BJ (cell line): ENCODE results near the gene SCT. TPM values are rescaled to one million over a fixed set of nuclear protein-coding genes. Genes with fewer than 3 reads are reported as not detected.

Experiments used
- polyA plus RNA-seq: library from polyadenylated mRNA; depleted of rRNA; stranded (reverse); fragments of >200 nt; gene quantifications from 2 replicates; pipeline ENCODE4 v1.2.3, GENCODE V29; 2011; rRNA removed

SCT gene
- polyA plus RNA-seq, 1 experiment: not detected

Other genes starting within 250 kb of the SCT start
- 0.42 and 0.86 TPM in 2 replicates for gene PKP3, start 233.0 kb downstream of the SCT start, polyA plus RNA-seq
- 21.1 and 29.2 TPM in 2 replicates for gene SIGIRR, start 212.2 kb downstream of the SCT start, polyA plus RNA-seq
- gene ANO9, start 185.2 kb downstream of the SCT start, polyA plus RNA-seq: not detected in 2 replicates
- 18.1 and 25.8 TPM in 2 replicates for gene PTDSS2, start 176.9 kb downstream of the SCT start, polyA plus RNA-seq
- 139 and 260 TPM in 2 replicates for gene RNH1, start 119.9 kb downstream of the SCT start, polyA plus RNA-seq
- gene HRAS, start 91.6 kb downstream of the SCT start, polyA plus RNA-seq: 50.3 and 90.4 TPM in 2 replicates
- 0.92 and 1.5 TPM in 2 replicates for gene LRRC56, start 89.7 kb downstream of the SCT start, polyA plus RNA-seq
- 1.6 and 2.5 TPM in 2 replicates for gene LMNTD2, start 66.4 kb downstream of the SCT start, polyA plus RNA-seq
- gene RASSF7, start 66.2 kb downstream of the SCT start, polyA plus RNA-seq: 17.3 and 25.1 TPM in 2 replicates
- gene PHRF1, start 50.7 kb downstream of the SCT start, polyA plus RNA-seq: 6.8 and 10.7 TPM in 2 replicates
- 4.2 and 6.1 TPM in 2 replicates for gene IRF7, start 11.2 kb downstream of the SCT start, polyA plus RNA-seq
- not detected in 2 replicates for gene CDHR5, start 2.2 kb downstream of the SCT start, polyA plus RNA-seq
- gene DRD4, start 10.1 kb upstream of the SCT start, polyA plus RNA-seq: not detected in 2 replicates
- 18.5 and 27.7 TPM in 2 replicates for gene DEAF1, start 68.0 kb upstream of the SCT start, polyA plus RNA-seq
- 19.5 and 21.7 TPM in 2 replicates for gene TMEM80, start 68.6 kb upstream of the SCT start, polyA plus RNA-seq
- 27.6 and 44.4 TPM in 2 replicates for gene EPS8L2, start 79.0 kb upstream of the SCT start, polyA plus RNA-seq
- gene TALDO1, start 120.3 kb upstream of the SCT start, polyA plus RNA-seq: 209 and 278 TPM in 2 replicates
- gene GATD1, start 150.3 kb upstream of the SCT start, polyA plus RNA-seq: 14.5 and 37.9 TPM in 2 replicates
- 0.23 and 0.25 TPM in 2 replicates for gene CEND1, start 162.9 kb upstream of the SCT start, polyA plus RNA-seq
- gene SLC25A22, start 171.1 kb upstream of the SCT start, polyA plus RNA-seq: 12.4 and 25.5 TPM in 2 replicates
- 6.8 and 11.2 TPM in 2 replicates for gene PIDD1, start 178.1 kb upstream of the SCT start, polyA plus RNA-seq
- 1,103 and 1,199 TPM in 2 replicates for gene RPLP2, start 182.8 kb upstream of the SCT start, polyA plus RNA-seq
- gene PNPLA2, start 191.7 kb upstream of the SCT start, polyA plus RNA-seq: 32.0 and 53.1 TPM in 2 replicates
- 0.16 and 0.18 TPM in 2 replicates for gene CRACR2B, start 200.7 kb upstream of the SCT start, polyA plus RNA-seq
- gene CD151, start 205.8 kb upstream of the SCT start, polyA plus RNA-seq: 1,448 and 2,262 TPM in 2 replicates
- 308 and 734 TPM in 2 replicates for gene POLR2L, start 215.3 kb upstream of the SCT start, polyA plus RNA-seq
- gene TSPAN4, start 215.7 kb upstream of the SCT start, polyA plus RNA-seq: 145 and 295 TPM in 2 replicates